CD8-positive, alpha-beta memory T cell (primary cell): ENCODE measurements around the gene ANO6. TPM values are rescaled to one million over a fixed set of nuclear protein-coding genes. Genes with fewer than 3 reads are reported as not detected.
A peak's percentile ranks its signal among the peaks of the same experiment; 100 is the strongest.

ENCODE experiments used
- CTCF ChIA-PET: fragments of 350-600 bp; sonication (Branson Sonifier 250); formaldehyde crosslinking; loops from one replicate; lab custom pipeline; 2021; ENCODE audit warnings: antibody characterized with exemption; lab: Charles Lee
- POLR2A ChIA-PET: fragments of 350-600 bp; sonication (Branson Sonifier 250); formaldehyde crosslinking; loops from one replicate; lab custom pipeline; 2021; ENCODE audit warnings: antibody characterized with exemption; lab: Charles Lee
- DNase-seq, 5 donors: peaks; one replicate each; pipeline versions ENCODE4 v3.0.0 to v3.0.0-alpha.2; 2020 to 2022; ENCODE audit warnings: mixed read lengths in 1 of 5
- H3K27ac ChIP-seq: one replicate; pipeline ENCODE4 v1.7.0; 2013; ENCODE audit warnings: low read depth, mild to moderate bottlenecking, low read length, moderate library complexity
- H3K27me3 ChIP-seq: 2 replicates; pipeline ENCODE4 v1.7.0; 2013; ENCODE audit warnings: low read length, mild to moderate bottlenecking; ENCODE audit not compliant: insufficient read depth, poor library complexity, severe bottlenecking
- H3K36me3 ChIP-seq: 2 replicates; pipeline ENCODE4 v1.7.0; 2013; ENCODE audit warnings: mild to moderate bottlenecking, low read length, moderate library complexity; ENCODE audit not compliant: insufficient read depth
- H3K4me1 ChIP-seq: 2 replicates; pipeline ENCODE4 v1.7.0; 2013; ENCODE audit warnings: mild to moderate bottlenecking, low read length, moderate library complexity; ENCODE audit not compliant: insufficient read depth
- H3K4me3 ChIP-seq: 2 replicates; pipeline ENCODE4 v1.7.0; 2013; ENCODE audit warnings: mild to moderate bottlenecking, low read length
- H3K9me3 ChIP-seq: 2 replicates; pipeline ENCODE4 v1.7.0; 2013; ENCODE audit warnings: mild to moderate bottlenecking, low read length
- H3K27ac Mint-ChIP-seq, 8 donors: one replicate each; pipeline ENCODE4 v1.8.0; 2020 to 2021; ENCODE audit warnings: mixed read lengths in 8 of 8, mild to moderate bottlenecking in 6 of 8, inconsistent platforms in 3 of 8, moderate library complexity in 3 of 8
- H3K27me3 Mint-ChIP-seq, 2 donors: one replicate each; pipeline ENCODE4 v1.8.0; 2020 to 2021; ENCODE audit warnings: mixed read lengths in 2 of 2, mild to moderate bottlenecking in 1 of 2, moderate library complexity in 1 of 2
- H3K36me3 Mint-ChIP-seq, 3 donors: one replicate each; pipeline ENCODE4 v1.8.0; 2020 to 2021; ENCODE audit warnings: mixed read lengths in 3 of 3, inconsistent platforms in 1 of 3, mild to moderate bottlenecking in 1 of 3
- H3K4me1 Mint-ChIP-seq, 3 donors: one replicate each; pipeline ENCODE4 v1.8.0; 2020 to 2021; ENCODE audit warnings: mixed read lengths in 3 of 3, inconsistent platforms in 1 of 3, mild to moderate bottlenecking in 1 of 3
- H3K4me3 Mint-ChIP-seq, 7 donors: one replicate each; pipeline ENCODE4 v1.8.0; 2020 to 2021; ENCODE audit warnings: mixed read lengths in 7 of 7, mild to moderate bottlenecking in 6 of 7, moderate library complexity in 4 of 7, inconsistent platforms in 2 of 7
- H3K9me3 Mint-ChIP-seq, 5 donors: one replicate each; pipeline ENCODE4 v1.8.0; 2020 to 2022; ENCODE audit warnings: mixed read lengths in 5 of 5, mild to moderate bottlenecking in 3 of 5, moderate library complexity in 2 of 5, inconsistent platforms in 1 of 5
- polyA plus RNA-seq: library from polyadenylated mRNA; unstranded; fragments of 300-500 nt; fragmentation: Illumina TruSeq; gene quantifications from one replicate; pipeline ENCODE4 v1.2.3, GENCODE V29; 2021
- total RNA-seq, 2 experiments: library from RNA; stranded (reverse); gene quantifications; one replicate each; pipeline ENCODE4 v1.2.3, GENCODE V29; 2021

Gene ANO6
- total and polyA plus RNA-seq, 3 experiments from 2014 or later: 19.7 to 26.1 (median 20.0) TPM

DNA sequence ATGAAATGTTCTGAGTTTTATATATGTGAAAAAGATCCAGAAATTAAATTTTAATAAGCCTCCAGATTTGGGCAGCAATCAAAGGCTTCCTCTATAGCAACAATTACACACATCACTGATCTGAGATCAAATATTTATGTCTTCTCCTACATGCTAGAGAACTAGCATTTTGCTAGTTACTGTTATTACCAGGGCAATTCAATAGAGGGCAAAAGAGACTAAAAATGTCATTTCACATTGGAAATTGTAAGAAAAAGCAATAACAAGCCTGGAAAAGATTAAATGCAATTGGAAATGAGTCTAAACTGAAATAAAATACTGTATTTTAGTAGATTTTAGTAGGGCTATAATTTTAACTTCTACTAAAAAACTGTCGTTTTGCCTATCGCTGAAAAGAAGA lies 32.6 kb upstream of the ANO6 start:
- Mint-ChIP-seq H3K27me3 (peaks cover 0 to 1% of the 10 kb centered on the region in 2 donors), H3K4me3 (no peak overlapping the region), H3K36me3 (peaks cover 5 to 21% (median 20%) of the 10 kb centered on the region in 3 donors), H3K4me1 (no peaks in the 10 kb centered on the region), H3K9me3 (peaks cover 12 to 21% (median 13%) of the 10 kb centered on the region in 5 donors), H3K27ac (no peak overlapping the region)
- DNase-seq: no peak
- ChIA-PET CTCF (no interaction called here), POLR2A (no interaction called here)
- Histone ChIP-seq H3K27ac (no peak overlapping the region), H3K4me3 (no peak overlapping the region), H3K9me3 (peaks cover 2% of the 10 kb centered on the region), H3K36me3 (no peaks in the 10 kb centered on the region), H3K4me1 (no peaks in the 10 kb centered on the region), H3K27me3 (no peaks in the 10 kb centered on the region)

DNA sequence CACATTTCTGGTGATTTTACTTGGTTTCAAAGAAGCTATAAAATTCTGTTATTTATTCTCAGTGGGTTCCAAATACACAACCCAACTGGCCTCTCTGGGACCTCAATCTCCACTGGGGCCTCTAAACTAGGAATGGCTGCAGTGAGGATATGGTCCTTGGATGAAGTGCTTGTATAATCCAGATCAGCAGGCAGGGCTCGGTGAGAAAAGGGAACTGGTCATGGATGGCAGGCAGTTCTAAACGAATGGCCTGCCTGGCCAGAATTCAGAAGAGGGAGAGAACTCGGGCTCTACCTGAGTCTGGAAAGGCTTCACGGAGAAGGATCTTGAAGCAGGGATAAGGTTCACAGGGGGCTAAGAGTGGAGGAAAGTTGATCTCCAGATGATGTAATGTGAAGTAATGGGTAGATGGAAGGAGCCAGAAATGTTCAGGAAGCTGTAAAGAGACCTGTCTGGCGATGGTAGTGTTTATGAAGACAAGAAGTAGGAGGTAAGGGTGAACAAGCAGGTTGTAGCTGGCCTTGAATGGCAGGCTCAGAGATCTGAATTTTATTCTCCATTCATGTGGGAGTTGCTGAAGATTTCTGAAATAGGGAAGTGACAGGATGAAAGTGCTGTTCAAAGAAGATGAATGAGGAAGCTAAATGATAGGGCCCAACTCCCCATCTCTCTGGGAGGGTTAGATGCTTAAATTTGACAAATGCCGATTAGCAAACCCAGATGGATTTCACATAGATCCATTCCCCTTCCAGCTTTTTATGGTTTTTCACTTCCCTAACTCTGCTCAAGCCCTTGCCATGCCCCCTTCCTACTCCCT lies 31.5 kb upstream of the ANO6 start:
- no peak overlapping the region for H3K27ac ChIP-seq
- H3K27me3 ChIP-seq: no peaks in the 10 kb centered on the region
- Mint-ChIP-seq H3K27me3 (peaks cover 0 to 1% of the 10 kb centered on the region in 2 donors), H3K27ac (peak overlapping the region in 1 of 8 donors; percentile 62), H3K36me3 (peaks cover 2 to 15% (median 14%) of the 10 kb centered on the region in 3 donors), H3K9me3 (peaks cover under 1 to 9% (median 4%) of the 10 kb centered on the region in 5 donors), H3K4me3 (no peak overlapping the region), H3K4me1 (no peaks in the 10 kb centered on the region)
- H3K4me3 ChIP-seq: no peak overlapping the region
- ChIA-PET CTCF (no interaction called here), POLR2A (no interaction called here)
- H3K36me3 ChIP-seq: no peaks in the 10 kb centered on the region
- no peaks in the 10 kb centered on the region for H3K9me3 ChIP-seq
- no peaks in the 10 kb centered on the region for H3K4me1 ChIP-seq
- no peak for DNase-seq

DNA sequence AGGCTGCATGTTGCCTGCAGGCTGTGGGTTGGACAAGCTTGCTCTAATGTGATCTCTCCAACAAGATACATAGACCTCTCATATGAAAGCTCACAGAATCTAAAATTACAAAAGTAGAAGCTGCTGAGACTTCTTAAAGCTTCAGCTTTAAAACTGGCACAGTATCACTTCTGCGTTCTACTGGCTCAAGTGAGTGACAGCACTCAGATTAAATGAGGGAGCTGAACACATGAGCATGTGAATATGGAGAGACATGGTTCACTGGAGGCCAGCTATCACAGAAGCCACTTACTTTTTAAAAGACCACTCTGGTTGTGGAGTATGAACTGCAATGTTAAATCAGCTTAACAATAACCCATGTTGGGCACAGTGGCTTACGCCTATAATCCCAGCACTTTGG lies 29.1 kb upstream of the ANO6 start:
- Mint-ChIP-seq H3K4me1 (no peaks in the 10 kb centered on the region), H3K27me3 (peaks cover 0 to 1% of the 10 kb centered on the region in 2 donors), H3K4me3 (no peak overlapping the region), H3K36me3 (peaks cover 2 to 9% (median 8%) of the 10 kb centered on the region in 3 donors), H3K9me3 (no peaks in the 10 kb centered on the region), H3K27ac (no peak overlapping the region)
- Histone ChIP-seq H3K9me3 (no peaks in the 10 kb centered on the region), H3K36me3 (no peaks in the 10 kb centered on the region), H3K4me1 (no peaks in the 10 kb centered on the region), H3K27me3 (no peaks in the 10 kb centered on the region), H3K27ac (no peak overlapping the region), H3K4me3 (no peak overlapping the region)
- POLR2A ChIA-PET: interaction anchor here (0.6 kb wide), 1 partner anchor 1799 kb away, joined by 4 read pairs; no protein-coding TSS in a partner anchor
- DNase-seq: no peak
- CTCF ChIA-PET: no interaction called here

DNA sequence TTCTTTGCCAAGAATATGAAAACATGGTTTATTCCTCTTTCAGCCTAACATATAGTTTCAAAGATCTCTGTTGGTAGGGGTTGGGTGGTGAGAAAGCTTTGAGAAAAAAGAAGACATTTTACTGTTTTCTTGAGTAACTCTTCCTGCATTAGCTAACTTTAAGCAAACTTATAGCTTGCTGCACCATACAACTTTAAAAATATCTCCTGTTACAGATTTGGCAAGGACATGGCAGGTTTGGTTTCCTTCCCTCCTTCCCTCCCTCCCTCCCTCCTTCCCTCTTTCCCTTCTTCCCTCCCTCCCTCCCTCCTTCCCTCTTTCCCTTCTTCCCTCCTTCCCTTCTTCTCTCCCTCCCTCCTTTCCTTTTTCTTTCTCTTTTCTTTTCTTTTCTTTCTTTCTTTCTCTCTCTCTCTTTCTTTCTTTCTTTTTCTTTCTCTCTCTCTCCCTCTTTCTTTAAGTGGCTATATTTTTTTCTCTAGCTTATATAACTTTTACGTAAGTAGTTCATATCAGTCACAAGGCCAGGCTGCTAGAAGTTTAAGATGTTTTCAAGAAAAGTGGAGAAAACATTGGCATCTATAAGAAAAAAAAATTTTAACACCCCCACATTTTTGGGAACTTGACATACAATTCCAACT lies 26.0 kb upstream of the ANO6 start:
- CTCF ChIA-PET: no interaction called here
- H3K36me3 Mint-ChIP-seq: peaks cover 1 to 4% (median 2%) of the 10 kb centered on the region in 3 donors

DNA sequence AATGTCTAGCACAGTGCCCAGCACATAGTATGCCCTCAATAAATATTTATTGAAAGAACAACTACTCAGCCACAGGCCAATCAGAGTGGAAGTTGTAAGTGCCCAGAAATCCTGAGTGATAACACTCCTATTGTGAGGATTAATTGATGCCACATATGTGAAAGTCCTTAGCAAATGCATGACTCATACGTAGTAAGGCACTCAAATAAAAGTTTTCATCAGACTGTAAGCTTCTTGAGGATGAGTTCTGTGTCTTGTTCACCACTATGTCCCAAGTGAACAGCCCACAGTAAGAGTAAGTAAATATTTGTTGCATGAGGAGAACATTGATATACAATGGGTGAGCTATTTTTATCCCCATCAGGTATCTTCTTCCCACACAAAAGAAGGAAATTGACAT lies 24.7 kb upstream of the ANO6 start:
- peaks cover 0 to 4% (median 1%) of the 10 kb centered on the region in 3 donors for H3K36me3 Mint-ChIP-seq
- peaks cover 2 to 6% (median 6%) of the 10 kb centered on the region in 3 donors for H3K4me1 Mint-ChIP-seq
- Histone ChIP-seq H3K36me3 (no peaks in the 10 kb centered on the region), H3K4me1 (no peaks in the 10 kb centered on the region), H3K27me3 (no peaks in the 10 kb centered on the region), H3K9me3 (no peaks in the 10 kb centered on the region), H3K4me3 (no peak overlapping the region), H3K27ac (no peak overlapping the region)
- H3K4me3 Mint-ChIP-seq: no peak overlapping the region
- ChIA-PET CTCF (no interaction called here), POLR2A (no interaction called here)
- H3K27ac Mint-ChIP-seq: peak overlapping the region in 1 of 8 donors; percentile 13
- no peaks in the 10 kb centered on the region for H3K9me3 Mint-ChIP-seq
- no peak for DNase-seq
- H3K27me3 Mint-ChIP-seq: peaks cover 0 to 1% of the 10 kb centered on the region in 2 donors

More for the DNA sequence above, 26.0 kb upstream of the ANO6 start:
- Histone ChIP-seq H3K4me3 (no peak overlapping the region), H3K27me3 (no peaks in the 10 kb centered on the region), H3K9me3 (no peaks in the 10 kb centered on the region), H3K27ac (no peak overlapping the region), H3K4me1 (no peaks in the 10 kb centered on the region), H3K36me3 (no peaks in the 10 kb centered on the region)
- H3K9me3 Mint-ChIP-seq: no peaks in the 10 kb centered on the region
- POLR2A ChIA-PET: no interaction called here
- H3K27me3 Mint-ChIP-seq: peaks cover 0 to 1% of the 10 kb centered on the region in 2 donors
- no peak overlapping the region for H3K27ac Mint-ChIP-seq
- H3K4me1 Mint-ChIP-seq: peaks cover 2 to 6% (median 6%) of the 10 kb centered on the region in 3 donors
- no peak for DNase-seq
- no peak overlapping the region for H3K4me3 Mint-ChIP-seq

DNA sequence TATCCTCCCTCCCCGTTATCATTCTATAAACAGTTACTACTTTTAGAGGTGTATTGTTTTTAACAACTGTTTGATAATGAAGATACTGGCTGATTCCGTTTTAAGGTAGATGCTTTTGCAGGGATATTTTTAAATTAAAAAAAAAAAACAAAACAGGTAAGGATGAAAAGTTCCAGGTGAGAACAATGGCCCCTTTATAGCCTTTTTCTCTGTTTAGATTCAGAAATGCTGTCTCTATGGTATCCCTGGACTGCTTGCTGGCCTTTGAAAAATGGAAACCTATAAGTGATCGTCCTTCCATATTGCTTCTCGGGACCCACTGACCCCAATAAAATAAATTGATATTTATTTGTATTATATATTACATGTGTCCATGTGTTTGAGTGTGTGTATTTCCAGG lies 23.2 kb upstream of the ANO6 start:
- POLR2A ChIA-PET: no interaction called here
- H3K4me3 Mint-ChIP-seq: no peak overlapping the region
- Histone ChIP-seq H3K27me3 (no peaks in the 10 kb centered on the region), H3K36me3 (no peaks in the 10 kb centered on the region), H3K4me3 (no peak overlapping the region), H3K4me1 (no peaks in the 10 kb centered on the region), H3K27ac (no peak overlapping the region), H3K9me3 (no peaks in the 10 kb centered on the region)
- CTCF ChIA-PET: no interaction called here
- no peak overlapping the region for H3K27ac Mint-ChIP-seq
- peaks cover 0 to 4% (median 1%) of the 10 kb centered on the region in 3 donors for H3K36me3 Mint-ChIP-seq
- no peaks in the 10 kb centered on the region for H3K27me3 Mint-ChIP-seq
- DNase-seq: no peak
- H3K4me1 Mint-ChIP-seq: peaks cover 2 to 6% (median 6%) of the 10 kb centered on the region in 3 donors
- H3K9me3 Mint-ChIP-seq: no peaks in the 10 kb centered on the region

DNA sequence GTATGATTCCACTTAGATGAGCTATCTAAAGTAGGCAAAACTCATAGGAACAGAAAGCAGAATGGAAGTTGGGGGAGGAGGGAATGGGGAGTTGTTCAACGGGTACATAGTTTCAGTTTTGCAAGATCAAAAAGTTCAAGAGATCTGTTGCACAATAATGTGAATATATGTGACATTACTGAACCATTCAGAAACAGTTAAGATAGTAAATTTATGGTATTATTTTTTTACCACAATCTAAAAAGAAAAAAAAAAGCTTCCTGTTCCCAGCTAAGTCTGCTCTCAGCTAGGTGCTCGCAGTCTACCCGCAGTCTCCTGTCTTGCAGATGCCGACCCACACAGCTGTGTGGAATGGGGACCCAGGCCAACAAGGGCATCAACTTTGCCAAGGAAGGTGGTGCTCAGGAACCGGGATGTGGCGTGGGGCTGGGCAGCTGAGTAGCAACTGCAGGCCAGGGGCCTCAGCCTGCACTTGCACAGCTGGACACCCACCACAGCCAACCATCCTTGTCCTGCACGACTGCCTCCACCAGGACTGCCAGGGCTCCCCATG lies 15.3 kb upstream of the ANO6 start:
- Histone ChIP-seq H3K36me3 (no peaks in the 10 kb centered on the region), H3K4me3 (peak overlapping the region; percentile 0), H3K4me1 (peaks cover 19% of the 10 kb centered on the region), H3K9me3 (no peaks in the 10 kb centered on the region), H3K27me3 (no peaks in the 10 kb centered on the region), H3K27ac (no peak overlapping the region)
- H3K9me3 Mint-ChIP-seq: no peaks in the 10 kb centered on the region
- no peaks in the 10 kb centered on the region for H3K27me3 Mint-ChIP-seq
- H3K36me3 Mint-ChIP-seq: no peaks in the 10 kb centered on the region
- CTCF ChIA-PET: interaction anchor here (0.9 kb wide), 1 partner anchor 14 kb away, joined by 3 read pairs; no protein-coding TSS in a partner anchor
- no peak for DNase-seq
- H3K4me1 Mint-ChIP-seq: peaks cover 16 to 25% (median 19%) of the 10 kb centered on the region in 3 donors
- peak overlapping the region in 6 of 7 donors; percentile 20 to 61 (median 41) for H3K4me3 Mint-ChIP-seq
- POLR2A ChIA-PET: no interaction called here
- H3K27ac Mint-ChIP-seq: peak overlapping the region in 4 of 8 donors; percentile 9 to 64 (median 32)

DNA sequence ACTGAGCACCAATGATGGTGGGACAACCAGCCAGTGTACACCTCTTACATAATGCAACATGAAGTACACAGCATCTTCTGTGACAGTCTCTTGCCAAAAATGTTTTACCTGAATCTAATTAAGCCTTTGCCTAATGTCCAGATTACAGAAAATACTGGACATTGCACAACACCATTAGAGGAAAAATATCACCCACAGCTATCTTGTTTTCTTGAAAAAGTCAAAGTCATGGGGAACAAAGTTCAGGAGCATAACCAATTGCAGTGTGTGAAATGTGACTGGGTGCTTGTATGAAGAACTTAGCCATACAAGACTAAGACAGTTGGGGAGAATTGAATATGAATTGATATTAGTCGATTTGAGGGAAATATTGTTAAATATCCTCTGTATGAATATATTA lies 12.1 kb upstream of the ANO6 start:
- H3K4me1 Mint-ChIP-seq: peaks cover 16 to 25% (median 19%) of the 10 kb centered on the region in 3 donors
- H3K27me3 Mint-ChIP-seq: no peaks in the 10 kb centered on the region
- H3K4me3 Mint-ChIP-seq: no peak overlapping the region
- no peak for DNase-seq
- H3K4me3 ChIP-seq: no peak overlapping the region
- H3K9me3 ChIP-seq: no peaks in the 10 kb centered on the region
- H3K9me3 Mint-ChIP-seq: no peaks in the 10 kb centered on the region
- no peaks in the 10 kb centered on the region for H3K36me3 ChIP-seq
- H3K27ac ChIP-seq: no peak overlapping the region
- H3K27ac Mint-ChIP-seq: no peak overlapping the region
- no peaks in the 10 kb centered on the region for H3K36me3 Mint-ChIP-seq
- CTCF ChIA-PET: no interaction called here
- H3K27me3 ChIP-seq: no peaks in the 10 kb centered on the region
- POLR2A ChIA-PET: no interaction called here
- peaks cover 27% of the 10 kb centered on the region for H3K4me1 ChIP-seq
